Stimulated activated CD4-positive, alpha-beta T cell treated with anti-CD3 and anti-CD28 coated beads, TNF-alpha, amount 100 ng/mL, for 4 hours (primary cell): ENCODE measurements around the gene BCKDHA.
"Not testable (repeated sequence)": the region's sequence is repeated elsewhere in the genome, so short reads cannot be mapped to it uniquely, and the experiment has no call there.

Source experiments
- DNase-seq, 3 experiments: peaks; one replicate each; pipeline ENCODE4 v3.0.0-alpha.2; 2020; ENCODE audit warnings: low read depth in 3 of 3

Gene BCKDHA

DNA sequence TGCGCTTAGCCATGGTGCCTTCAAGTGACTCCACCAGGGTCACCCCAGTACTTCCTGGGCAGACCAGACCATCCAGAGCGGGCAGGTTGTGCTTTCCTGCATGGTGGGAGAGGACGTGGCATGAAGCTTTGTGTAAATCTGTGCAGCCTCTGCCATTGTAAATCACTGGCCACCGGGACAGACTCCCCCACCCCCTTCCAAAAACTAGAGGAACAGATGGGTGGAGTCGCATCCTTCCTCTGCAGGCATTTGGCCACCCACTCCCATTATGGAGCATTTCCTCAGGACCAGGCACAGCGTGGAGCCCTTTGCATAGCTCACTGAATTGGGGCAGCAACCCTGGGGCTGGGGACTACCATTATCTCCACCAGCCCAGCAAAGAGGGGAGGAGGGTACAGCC is 8.2 kb downstream of the BCKDHA start:
- DNase-seq: no peak

DNA sequence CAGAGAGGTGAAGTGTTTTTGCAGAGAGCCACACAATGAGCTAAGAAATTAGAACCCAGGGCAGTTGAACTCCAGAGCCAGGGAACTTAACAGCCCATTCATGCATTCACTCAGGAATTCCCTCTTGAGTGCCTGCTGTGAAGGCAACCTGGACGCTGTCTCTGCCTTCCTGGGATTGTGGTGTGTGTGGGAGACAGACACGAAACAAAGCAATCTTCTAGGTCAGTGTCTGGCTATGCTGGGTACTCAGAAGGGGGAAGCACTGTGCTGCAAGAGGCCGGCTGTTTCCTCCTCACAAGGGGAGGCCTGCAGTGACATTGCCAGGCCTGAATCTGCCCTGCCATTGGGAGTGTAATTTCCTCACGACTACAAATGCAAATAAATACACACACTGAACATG is 9.7 kb downstream of the BCKDHA start:
- DNase-seq: no peak

DNA sequence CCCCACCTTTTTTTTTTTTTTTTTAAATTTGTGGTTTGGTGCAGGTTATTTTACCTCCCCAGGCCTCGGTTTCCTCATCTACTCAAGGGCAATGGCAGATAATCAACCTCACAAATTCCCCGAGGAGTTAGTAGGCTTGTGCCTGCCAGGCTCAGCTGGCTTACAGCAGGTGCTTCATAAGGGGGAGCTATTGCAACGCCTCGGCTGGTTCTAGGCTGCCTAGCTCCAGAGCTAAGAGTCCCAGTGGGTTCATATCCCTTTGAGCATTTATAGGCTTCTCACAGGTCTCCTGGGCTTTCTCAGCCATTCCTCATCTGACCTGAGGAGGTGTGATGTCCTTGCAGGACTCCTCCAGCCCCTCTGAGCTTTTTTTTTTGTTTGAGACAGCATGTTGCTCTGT is 10.6 kb downstream of the BCKDHA start:
- no peak for DNase-seq

DNA sequence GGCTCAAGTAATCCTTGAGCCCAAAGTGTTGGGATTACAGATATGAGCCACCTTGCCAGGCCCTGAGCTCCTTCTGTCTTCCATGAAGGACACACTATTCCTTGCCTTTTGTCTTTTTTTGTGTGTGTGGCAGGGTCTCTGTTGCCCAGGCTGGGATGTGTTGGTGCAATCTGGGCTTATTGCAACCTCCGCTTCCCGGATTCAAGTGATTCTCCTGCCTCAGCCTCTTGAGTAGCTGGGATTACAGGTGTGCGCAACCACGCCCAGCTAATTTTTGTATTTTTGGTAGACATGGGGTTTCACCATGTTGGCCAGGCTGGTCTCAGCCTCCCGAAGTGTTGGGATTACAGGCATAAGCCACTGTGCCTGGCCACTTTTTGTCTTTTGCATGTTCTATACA is 11.2 kb downstream of the BCKDHA start:
- not testable (repeated sequence) for DNase-seq

DNA sequence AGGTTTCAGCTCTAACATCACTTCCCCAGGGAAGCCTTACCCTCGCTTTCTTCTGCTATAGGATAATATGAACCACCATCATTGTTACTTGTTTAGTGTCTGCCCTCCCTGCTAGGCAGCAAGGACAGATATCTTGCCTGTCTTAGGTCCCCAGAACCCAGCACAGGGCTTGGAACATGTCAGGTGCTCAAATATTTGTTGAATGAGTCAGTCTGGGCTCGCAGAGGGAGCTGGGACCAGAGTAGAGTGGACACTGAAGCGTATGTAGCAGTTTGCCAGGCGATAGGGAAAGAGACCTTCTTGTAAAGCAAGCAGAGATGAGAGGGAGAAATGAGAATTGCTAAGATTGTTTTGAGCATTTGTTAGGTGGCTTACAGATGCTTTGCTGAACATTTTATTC is 11.7 kb downstream of the BCKDHA start:
- DNase-seq: no peak

DNA sequence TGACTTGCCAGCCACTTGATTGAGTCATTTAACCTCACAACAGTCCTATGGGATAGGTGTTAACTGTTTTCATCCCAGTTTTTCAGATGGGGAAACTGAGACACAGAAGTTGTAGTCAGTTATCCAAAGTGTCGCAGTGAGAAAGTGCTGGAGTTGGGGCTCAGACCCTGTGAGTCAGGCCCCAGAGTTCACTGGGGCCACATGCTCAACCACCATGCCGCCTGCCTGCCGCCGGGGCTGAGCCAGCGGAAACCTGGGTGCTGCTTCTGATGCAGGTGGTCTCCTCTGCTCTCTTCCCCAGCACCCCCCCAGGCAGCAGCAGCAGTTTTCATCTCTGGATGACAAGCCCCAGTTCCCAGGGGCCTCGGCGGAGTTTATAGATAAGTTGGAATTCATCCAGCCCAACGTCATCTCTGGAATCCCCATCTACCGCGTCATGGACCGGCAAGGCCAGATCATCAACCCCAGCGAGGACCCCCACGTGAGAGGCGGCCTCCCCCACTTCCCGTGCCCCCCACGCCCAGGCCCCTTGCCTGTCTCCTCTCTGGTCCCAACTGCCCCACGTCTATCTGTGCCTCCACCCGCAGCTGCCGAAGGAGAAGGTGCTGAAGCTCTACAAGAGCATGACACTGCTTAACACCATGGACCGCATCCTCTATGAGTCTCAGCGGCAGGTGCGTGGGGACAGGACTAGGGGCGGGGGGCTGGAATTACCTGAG is 12.9 kb downstream of the BCKDHA start:
- no peak for DNase-seq

DNA sequence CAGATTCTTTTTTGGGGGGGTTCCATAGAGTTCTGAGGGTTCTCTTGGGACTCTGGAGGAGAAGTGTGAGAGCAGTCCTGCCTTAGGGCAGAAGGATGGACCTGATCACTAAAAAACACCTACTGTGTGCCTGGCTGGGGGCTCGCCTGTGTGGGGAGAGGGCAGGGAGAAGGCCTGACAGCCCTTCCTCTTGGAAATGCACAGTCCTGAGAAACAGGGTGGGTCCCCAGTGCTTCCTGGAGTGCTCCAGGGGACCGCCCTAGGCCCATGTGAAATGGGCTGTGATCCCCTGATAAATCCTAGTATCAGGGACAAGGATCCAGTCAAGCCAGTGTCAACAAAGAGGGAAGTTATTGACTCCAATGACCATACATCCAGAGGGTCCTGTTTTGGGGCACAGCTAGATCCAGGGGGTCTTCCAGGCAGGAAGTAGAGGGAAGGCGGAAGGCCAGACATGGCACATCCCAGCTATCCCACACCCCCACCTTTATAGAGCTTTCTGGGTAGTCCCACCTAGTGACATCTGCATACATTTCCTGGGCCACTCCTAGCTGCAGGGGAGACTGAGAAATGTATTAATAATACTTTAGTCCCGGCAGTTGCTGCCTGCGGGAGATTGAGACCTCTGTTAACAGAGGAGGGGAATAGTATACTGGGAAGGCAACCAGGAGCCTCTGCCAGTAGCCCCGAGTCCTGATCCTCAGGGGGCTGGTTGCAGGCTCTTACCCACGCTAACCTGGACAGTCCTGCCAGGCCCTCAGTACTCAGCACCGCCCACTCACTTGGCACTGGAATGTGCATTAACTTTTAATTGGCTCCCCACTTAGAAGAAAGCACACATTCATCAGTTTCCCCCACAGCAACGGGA is 13.7 kb downstream of the BCKDHA start:
- no peak for DNase-seq

DNA sequence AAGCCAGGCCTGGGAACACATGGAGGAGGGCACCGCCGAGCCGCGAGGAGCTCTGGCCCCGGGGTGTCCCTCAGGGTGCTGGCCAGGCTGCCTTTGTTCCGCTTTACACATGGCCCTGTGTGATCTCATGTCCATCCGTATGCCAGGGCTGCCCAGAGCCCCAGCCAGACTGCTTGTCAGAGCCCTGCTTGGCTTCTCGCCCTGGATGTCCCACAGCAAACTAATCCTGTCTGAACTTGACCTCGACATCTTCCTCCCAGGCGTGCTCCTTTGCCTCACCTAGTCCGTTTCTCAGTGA is 14.3 kb downstream of the BCKDHA start:
- no peak for DNase-seq

DNA sequence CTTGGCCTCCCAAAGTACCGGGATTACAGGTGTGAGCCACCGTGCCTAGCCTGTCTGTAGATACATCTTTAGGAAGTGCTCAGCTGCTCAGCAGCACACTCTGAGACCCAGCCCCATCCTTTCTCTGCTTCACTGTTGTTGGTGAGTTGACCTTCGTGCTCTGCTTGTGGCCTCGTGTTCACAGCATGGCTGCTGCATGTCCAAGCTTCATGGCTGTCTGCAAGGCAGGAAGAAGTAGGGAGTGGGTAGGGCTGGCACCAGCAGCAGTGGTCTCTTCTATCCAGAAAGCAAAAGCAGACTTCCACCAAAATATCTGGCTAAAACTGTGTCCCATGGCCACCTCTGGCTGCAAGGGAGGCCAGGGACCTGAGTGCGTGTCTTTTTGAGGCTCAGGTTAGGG is 15.3 kb downstream of the BCKDHA start:
- no peak for DNase-seq

DNA sequence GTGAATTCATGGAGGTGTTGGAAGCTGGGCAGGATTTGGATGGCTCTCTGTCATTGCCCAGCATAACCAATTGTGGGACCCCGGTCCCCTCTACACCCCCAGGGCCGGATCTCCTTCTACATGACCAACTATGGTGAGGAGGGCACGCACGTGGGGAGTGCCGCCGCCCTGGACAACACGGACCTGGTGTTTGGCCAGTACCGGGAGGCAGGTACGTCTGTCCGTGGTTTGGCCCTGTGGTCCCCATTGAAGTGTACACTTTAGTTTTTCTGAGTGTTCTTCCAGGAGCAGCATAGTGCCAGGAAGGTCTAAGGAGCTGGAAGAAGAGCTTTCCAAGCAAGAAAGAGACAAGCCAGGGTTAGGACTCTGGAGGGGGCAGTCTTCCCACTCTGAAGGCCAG is 16.3 kb downstream of the BCKDHA start:
- no peak for DNase-seq

DNA sequence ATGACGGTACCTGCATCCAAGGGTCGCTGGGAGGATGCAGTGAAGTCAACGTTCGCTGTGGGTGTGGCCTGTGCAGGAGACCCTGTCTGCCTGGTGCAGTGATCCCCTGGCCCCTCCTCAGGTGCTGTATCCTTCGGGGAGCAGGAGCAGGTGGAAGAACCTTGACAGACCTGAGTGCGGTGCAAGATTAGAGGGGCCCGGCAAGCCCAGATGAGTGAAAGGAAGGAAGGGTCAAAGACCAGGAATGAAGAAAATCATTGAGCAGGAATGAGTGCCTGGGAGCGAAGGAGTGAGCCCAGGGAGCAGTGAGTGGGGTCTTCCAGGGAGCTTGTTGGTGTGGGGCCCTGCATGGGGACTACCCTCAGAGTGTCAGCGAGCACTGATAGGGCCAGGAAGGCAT is 16.8 kb downstream of the BCKDHA start:
- no peak for DNase-seq

DNA sequence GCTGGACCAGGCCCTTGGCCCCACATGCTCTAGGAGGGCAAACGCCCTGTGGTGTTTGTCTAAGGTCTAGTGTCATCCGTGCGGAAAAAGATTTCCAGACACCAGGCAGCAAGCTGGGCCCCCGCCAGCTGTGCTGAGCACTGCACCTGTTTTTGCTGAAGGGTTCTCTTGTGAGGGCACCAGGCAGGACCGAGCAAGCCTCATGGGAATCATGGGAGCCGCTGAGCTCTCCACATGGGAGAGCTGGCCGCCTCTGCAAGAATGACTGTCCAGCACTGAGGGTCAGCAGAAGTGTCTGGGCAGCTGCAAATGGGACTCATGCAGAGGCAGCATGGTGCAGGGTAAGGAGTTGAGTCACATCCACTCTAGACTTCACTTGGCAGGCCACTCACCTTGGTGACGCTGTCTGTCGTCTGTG is 17.5 kb downstream of the BCKDHA start:
- DNase-seq: no peak

DNA sequence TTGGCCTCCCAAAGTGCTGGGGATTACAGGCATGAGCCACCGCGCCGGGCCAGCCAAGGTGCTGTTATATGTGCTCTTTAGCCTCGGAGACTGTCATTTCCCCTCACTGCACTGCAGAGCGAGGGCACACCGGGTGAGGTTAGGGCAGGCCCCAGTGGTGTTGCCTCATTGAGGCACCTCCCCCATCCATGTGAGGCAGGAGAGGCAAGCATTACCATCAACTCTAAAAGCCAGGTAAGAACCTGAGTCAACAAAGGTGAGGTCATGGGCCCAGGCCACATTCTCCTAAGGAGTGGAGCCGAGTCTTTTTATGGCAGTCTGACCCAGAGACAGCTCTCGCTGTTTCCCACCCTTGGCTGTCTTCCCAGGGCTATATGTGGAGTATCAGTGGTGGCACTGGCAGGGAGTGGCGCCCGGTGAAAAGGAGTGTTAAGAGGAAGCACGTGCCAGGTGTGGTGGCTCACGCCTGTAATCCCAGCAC is 18.6 kb downstream of the BCKDHA start:
- DNase-seq: no peak

DNA sequence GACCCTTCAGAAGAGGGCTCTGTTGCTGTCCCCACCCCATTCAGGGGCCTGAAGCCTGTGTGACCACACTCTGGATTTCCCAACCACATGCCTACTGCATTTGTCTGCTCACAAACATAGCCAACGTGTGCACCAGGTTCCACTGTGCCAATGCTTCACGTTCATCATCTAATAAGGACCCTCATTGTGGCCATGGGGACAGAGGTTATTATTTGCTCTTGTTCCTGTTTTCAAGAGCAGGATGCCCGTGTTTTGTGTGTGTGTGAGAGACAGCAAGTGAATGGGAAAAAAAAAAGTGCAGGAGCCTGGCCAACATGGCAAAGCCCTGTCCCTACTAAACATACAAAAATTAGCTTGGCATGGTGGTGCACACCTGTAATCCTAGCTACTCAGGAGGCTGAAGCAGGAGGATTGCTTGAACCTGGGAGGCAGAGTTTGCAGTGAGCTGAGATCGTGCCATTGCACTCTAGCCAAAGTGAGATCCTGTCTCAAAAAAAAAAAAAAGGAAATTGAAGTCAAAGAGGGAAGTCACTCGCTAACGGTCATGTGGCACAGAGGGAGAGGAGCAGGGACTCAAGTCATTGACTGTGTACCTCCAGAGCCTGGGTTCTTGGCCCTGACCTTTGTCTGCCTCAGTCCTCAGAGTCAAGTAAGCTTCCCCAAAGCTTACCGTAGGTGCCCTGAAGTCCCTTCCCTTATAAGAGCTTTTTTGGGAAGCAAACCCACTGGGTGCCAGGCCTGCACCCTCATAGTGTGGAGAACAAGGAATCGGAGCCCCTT is 22.7 kb downstream of the BCKDHA start:
- no peak for DNase-seq

DNA sequence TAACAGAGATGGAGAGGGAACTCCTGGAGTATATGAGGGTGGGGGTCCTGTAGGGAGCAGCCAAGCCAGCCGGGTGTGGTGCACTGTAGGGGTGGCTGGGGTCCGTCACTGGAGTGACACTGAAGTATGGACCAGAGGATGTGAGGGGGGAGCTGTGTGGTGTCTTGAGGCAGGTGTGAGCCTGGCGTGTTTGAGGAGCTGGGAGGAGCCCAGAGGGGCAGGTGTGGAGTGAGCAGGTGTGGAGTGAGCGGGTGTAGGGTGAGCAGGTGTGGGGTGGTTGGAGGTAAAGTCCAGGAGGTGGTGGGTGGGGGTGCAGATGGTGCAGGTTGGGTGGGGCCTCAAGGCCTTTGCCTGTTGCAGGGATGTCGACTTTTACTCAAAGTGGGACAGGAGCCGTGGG is 23.7 kb downstream of the BCKDHA start:
- DNase-seq: no peak

DNA sequence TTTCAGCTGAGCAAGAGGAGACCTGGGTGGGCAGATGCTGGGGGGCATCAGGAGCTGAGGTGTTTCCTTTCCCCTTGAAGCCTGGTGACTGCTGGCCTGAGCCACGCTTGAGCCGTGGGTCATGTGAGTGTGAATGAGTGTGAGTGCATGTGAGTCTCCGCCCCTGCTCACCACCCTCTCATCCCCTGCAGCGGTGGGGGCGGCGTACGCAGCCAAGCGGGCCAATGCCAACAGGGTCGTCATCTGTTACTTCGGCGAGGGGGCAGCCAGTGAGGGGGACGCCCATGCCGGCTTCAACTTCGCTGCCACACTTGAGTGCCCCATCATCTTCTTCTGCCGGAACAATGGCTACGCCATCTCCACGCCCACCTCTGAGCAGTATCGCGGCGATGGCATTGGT is 24.4 kb downstream of the BCKDHA start:
- no peak for DNase-seq

DNA sequence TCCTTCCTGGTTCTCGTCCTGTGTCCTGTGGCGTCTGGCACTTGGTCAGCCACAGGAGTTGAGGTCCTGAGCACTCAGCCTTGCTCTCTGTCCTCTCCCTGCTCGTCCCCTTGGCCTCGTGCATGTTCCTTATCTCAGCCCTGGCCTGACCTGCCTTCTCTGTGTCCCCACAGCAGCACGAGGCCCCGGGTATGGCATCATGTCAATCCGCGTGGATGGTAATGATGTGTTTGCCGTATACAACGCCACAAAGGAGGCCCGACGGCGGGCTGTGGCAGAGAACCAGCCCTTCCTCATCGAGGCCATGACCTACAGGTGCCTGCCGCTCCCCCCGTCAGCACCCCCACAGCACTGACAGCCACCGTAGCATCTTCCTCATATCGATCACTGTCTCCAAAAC is 24.8 kb downstream of the BCKDHA start:
- no peak for DNase-seq

DNA sequence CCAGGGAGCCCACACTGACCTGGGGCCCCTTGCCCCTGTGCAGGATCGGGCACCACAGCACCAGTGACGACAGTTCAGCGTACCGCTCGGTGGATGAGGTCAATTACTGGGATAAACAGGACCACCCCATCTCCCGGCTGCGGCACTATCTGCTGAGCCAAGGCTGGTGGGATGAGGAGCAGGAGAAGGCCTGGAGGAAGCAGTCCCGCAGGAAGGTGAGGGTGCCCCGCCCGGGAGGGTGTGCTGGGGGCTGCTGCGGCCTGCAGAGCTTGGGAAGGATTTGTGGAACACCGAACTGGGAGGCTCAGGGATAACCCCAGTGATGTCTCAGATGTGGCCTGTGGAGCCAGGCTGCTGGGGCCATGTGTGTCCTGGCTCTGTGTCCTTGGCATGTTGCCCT is 25.3 kb downstream of the BCKDHA start:
- DNase-seq: no peak

DNA sequence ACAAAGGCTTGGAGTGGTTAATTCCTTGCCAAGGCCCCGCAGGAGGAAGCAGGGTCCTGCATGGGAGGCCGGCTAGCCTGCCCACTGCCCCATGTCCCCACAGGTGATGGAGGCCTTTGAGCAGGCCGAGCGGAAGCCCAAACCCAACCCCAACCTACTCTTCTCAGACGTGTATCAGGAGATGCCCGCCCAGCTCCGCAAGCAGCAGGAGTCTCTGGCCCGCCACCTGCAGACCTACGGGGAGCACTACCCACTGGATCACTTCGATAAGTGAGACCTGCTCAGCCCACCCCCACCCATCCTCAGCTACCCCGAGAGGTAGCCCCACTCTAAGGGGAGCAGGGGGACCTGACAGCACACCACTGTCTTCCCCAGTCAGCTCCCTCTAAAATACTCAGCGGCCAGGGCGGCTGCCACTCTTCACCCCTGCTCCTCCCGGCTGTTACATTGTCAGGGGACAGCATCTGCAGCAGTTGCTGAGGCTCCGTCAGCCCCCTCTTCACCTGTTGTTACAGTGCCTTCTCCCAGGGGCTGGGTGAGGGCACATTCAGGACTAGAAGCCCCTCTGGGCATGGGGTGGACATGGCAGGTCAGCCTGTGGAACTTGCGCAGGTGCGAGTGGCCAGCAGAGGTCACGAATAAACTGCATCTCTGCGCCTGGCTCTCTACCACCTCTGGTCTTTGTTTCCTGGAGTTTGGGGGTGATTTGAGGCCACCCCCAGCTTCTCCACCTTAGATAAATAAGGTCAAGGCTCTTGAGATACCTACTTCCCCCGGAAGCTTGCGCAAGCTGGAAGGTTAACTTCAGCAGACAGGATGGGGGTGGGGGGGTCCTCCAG is 26.9 kb downstream of the BCKDHA start:
- DNase-seq: no peak

DNA sequence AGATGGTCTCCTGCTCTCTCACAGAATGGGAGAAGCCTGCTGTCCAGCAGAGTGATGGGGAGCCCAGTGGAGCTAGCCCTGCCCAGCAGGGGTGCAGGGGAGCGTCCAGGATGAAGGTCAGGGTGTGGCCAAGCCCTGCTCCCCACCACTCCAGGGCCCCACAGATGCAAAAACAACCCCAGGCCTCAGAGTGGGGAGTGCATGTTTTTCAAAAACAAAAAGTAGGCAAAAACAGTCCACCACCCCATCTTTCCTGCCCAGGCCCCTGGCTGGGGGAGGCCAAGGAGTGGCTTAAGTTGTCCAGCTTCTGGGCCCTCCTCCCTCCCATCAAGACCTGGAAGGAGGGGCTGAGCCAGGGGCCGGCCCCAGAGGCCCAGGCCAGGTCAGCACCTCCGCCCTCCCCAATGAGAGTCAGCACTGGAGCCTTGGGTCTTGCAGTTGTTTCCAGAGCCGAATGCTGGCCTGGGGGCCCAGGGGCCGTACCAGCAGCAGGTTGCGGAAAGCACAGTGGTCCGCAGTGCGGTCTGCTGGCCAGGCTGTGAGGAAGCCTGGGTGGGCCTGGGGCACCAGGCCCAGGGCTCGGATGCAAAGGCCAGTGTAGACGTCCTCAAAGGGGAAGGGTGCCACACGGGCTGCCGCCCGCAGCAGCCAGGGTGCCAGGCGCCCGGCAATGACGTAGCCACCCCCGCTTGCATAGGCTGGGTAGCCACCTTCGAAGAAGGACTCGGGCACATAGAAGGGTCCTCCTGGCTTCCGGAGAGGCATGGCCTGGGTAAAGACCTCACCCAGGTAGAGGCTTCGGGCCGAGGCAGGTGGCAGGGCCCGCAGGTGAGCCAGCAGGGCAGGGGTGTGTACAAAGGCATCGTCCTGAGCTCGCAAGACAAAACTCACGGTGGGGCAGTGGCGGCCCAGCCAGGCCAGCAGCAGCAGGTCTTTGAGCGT is 27.8 kb downstream of the BCKDHA start:
- DNase-seq: no peak
